ENCODE results near the gene SIRT4. TPM values are rescaled to one million over a fixed set of nuclear protein-coding genes. Genes with fewer than 3 reads are reported as not detected.

SIRT4 gene
- total and polyA plus RNA-seq, 2 of the 13 experiments (the other 11 are each of a cell fraction or from before 2014, with no cell fraction given) = 3.4 to 5.8 TPM

DNA sequence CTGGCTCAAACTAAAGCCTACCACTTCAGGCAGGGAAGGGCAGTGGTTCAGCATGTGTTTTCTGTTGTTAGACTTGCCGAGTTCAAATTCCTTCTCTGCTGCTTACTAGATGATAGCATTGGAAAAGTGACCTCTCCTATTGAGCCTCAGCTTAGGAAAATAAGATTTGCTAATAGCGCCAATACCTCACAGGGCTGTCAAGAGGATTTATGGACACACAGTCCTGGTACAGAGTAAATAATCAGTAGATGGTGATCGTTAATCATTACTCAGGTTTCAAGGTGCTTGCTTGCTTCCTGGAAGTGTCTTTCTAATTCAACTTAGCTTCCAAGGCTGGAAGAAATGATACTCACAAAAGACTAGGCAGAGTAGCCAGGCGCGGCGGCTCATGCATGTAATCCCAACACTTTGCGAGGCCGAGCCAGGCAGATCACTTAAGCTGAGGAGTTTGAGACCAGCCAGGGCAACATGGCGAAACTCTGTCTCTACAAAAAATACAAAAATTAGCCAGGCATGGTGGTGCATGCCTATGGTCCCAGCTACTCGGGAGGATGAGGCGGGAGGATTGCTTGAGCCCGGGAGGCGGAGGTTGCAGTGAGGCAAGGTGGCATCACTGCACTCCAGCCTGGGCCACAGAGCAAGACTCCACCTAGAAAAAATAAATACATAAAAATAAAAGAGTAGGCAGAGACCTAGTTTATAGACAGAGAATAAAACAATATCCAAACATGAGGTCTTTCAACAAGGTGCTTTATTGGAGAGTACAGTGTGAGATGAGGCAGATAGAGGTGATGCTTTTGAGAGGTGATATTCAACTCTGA is 19.5 kb downstream of the SIRT4 start (continued):
- TF ChIP-seq, protein P1, sequence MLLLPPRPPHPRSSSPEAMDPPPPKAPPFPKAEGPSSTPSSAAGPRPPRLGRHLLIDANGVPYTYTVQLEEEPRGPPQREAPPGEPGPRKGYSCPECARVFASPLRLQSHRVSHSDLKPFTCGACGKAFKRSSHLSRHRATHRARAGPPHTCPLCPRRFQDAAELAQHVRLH (CRISPR knock-in tag; IDR thresholded peaks at IDR 0.05; ENCODE audit: borderline replicate concordance, low read depth) = no peak
- no peak for TF ChIP-seq ZNF747 (CRISPR knock-in tag; IDR thresholded peaks at IDR 0.05; ENCODE audit: borderline replicate concordance)
- TF ChIP-seq MLLT10 (CRISPR knock-in tag; IDR thresholded peaks at IDR 0.05) = no peak
- TF ChIP-seq, protein P2, sequence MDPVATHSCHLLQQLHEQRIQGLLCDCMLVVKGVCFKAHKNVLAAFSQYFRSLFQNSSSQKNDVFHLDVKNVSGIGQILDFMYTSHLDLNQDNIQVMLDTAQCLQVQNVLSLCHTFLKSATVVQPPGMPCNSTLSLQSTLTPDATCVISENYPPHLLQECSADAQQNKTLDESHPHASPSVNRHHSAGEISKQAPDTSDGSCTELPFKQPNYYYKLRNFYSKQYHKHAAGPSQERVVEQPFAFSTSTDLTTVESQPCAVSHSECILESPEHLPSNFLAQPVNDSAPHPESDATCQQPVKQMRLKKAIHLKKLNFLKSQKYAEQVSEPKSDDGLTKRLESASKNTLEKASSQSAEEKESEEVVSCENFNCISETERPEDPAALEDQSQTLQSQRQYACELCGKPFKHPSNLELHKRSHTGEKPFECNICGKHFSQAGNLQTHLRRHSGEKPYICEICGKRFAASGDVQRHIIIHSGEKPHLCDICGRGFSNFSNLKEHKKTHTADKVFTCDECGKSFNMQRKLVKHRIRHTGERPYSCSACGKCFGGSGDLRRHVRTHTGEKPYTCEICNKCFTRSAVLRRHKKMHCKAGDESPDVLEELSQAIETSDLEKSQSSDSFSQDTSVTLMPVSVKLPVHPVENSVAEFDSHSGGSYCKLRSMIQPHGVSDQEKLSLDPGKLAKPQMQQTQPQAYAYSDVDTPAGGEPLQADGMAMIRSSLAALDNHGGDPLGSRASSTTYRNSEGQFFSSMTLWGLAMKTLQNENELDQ (CRISPR knock-in tag; IDR thresholded peaks at IDR 0.05; ENCODE audit: borderline replicate concordance) = no peak
- TF ChIP-seq FOXA3 (CRISPR knock-in tag; IDR thresholded peaks at IDR 0.05) = peak; percentile 79
- TF ChIP-seq ZNF768 (CRISPR knock-in tag; IDR thresholded peaks at IDR 0.05) = no peak
- no peak for TF ChIP-seq ZNF468 (CRISPR knock-in tag; IDR thresholded peaks at IDR 0.05)
- TF ChIP-seq ZNF343 (CRISPR knock-in tag; IDR thresholded peaks at IDR 0.05) = no peak
- no peak for TF ChIP-seq ATF7-NPFF (CRISPR knock-in tag; IDR thresholded peaks at IDR 0.05; ENCODE audit: low read depth)
- no peak for TF ChIP-seq SALL2 (CRISPR knock-in tag; IDR thresholded peaks at IDR 0.05)
- TF ChIP-seq KDM5B (CRISPR knock-in tag; IDR thresholded peaks at IDR 0.05; ENCODE audit: borderline replicate concordance) = no peak
- no peak for TF ChIP-seq ZNF10 (CRISPR knock-in tag; IDR thresholded peaks at IDR 0.05; ENCODE audit: borderline replicate concordance, low read depth)
- TF ChIP-seq TBL1XR1 (IDR thresholded peaks at IDR 0.05; ENCODE audit: borderline replicate concordance, low read length, partially characterized antibody) = no peak
- TF ChIP-seq JUN (CRISPR knock-in tag; IDR thresholded peaks at IDR 0.05) = no peak
- TF ChIP-seq ZNF850 (CRISPR knock-in tag; conservative IDR thresholded peaks at IDR 0.05) = no peak
- no peak for TF ChIP-seq NFATC3 (CRISPR knock-in tag; IDR thresholded peaks at IDR 0.05)
- TF ChIP-seq ZNF652 (CRISPR knock-in tag; IDR thresholded peaks at IDR 0.05; ENCODE audit: borderline replicate concordance, low read depth) = no peak
- TF ChIP-seq FOXC1 (CRISPR knock-in tag; IDR thresholded peaks at IDR 0.05; ENCODE audit: borderline replicate concordance) = no peak
- TF ChIP-seq, protein P3, sequence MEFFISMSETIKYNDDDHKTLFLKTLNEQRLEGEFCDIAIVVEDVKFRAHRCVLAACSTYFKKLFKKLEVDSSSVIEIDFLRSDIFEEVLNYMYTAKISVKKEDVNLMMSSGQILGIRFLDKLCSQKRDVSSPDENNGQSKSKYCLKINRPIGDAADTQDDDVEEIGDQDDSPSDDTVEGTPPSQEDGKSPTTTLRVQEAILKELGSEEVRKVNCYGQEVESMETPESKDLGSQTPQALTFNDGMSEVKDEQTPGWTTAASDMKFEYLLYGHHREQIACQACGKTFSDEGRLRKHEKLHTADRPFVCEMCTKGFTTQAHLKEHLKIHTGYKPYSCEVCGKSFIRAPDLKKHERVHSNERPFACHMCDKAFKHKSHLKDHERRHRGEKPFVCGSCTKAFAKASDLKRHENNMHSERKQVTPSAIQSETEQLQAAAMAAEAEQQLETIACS (CRISPR knock-in tag; IDR thresholded peaks at IDR 0.05) = no peak
- TF ChIP-seq POGZ (CRISPR knock-in tag; IDR thresholded peaks at IDR 0.05) = no peak
- peak; percentile 90 for TF ChIP-seq ZNF121 (CRISPR knock-in tag; IDR thresholded peaks at IDR 0.05)
- TF ChIP-seq ZNF772 (CRISPR knock-in tag; IDR thresholded peaks at IDR 0.05) = no peak

Measured in HepG2 (cell line).